Right lobe of liver (tissue), 6 donors: ENCODE measurements around the gene CDC42BPA. TPM values are rescaled to one million over a fixed set of nuclear protein-coding genes. Genes with fewer than 3 reads are reported as not detected.
"Not testable (repeated sequence)": the region's sequence is repeated elsewhere in the genome, so short reads cannot be mapped to it uniquely, and the experiment has no call there.

Experiments used
- ATAC-seq, 4 donors: fragments of 200-7000 bp; cut with Tn5 transposase; one replicate each; pipeline ENCODE4 v1.9.1; 2020; ENCODE audit warnings: mild to moderate bottlenecking in 4 of 4, moderate library complexity in 4 of 4
- DNase-seq, 3 donors: peaks; one replicate each; pipeline ENCODE4 v3.0.0-alpha.2; 2020
- H3K27ac ChIP-seq, 3 donors: fragments of 200-600 bp; one replicate each; pipeline ENCODE4 v1.8.0; 2022
- H3K27me3 ChIP-seq, 2 donors: fragments of 200-600 bp; one replicate each; pipeline ENCODE4 v1.8.0; 2022
- H3K36me3 ChIP-seq, 4 donors: fragments of 200-600 bp; sonication (generic) in 1 of 4; one replicate each; pipeline versions ENCODE4 v1.5.1 to v1.8.0; 2017 to 2022; ENCODE audit warnings: control low read depth in 1 of 4
- H3K4me1 ChIP-seq, 4 donors: fragments of 200-600 bp; sonication (generic) in 1 of 4; one replicate each; pipeline versions ENCODE4 v1.5.1 to v1.8.0; 2017 to 2022; ENCODE audit warnings: control low read depth in 1 of 4
- H3K4me3 ChIP-seq, 3 donors: fragments of 200-600 bp; one replicate each; pipeline ENCODE4 v1.8.0; 2022
- H3K9me3 ChIP-seq, 4 donors: fragments of 200-600 bp; sonication (generic) in 1 of 4; one replicate each; pipeline versions ENCODE4 v1.5.1 to v1.8.0; 2017 to 2022; ENCODE audit warnings: control low read depth in 1 of 4
- CTCF ChIP-seq, 4 donors: fragments of 200-600 bp in 3 of 4; fragments of 450-650 bp in 1 of 4; IDR thresholded peaks; one replicate each; pipeline versions ENCODE4 v1.5.1 to v1.8.0; 2016 to 2022; ENCODE audit warnings: antibody characterized with exemption in 4 of 4, mild to moderate bottlenecking in 2 of 4
- POLR2A ChIP-seq: fragments of 450-650 bp; IDR thresholded peaks from one replicate; pipeline ENCODE4 v1.6.1; 2017; ENCODE audit warnings: antibody characterized with exemption, mild to moderate bottlenecking
- WGBS: methylation state at CpG from one replicate; pipeline ENCODE4 v1.1.6; 2018; ENCODE audit warnings: low coverage, low lambda C conversion rate; ENCODE audit not compliant: insufficient coverage; ENCODE audit errors: missing lambda C conversion rate; 5-methylcytosine and 5-hydroxymethylcytosine counted together
- intact Hi-C, 2 donors: fragments of 100-400 bp; cut with DNase I; formaldehyde crosslinking; loops; one replicate each; pipeline versions ENCODE4 v1.11.2 to v1.14.1; 2022
- total RNA-seq, 6 experiments: library from RNA; depleted of rRNA in 2 of 6; stranded (reverse); fragments of >200 nt in 2 of 6; fragmentation: NEBNext Ultra II Directional in 3 of 6; extraction: Animal tissue kit (Norgen Biotek cat#: 25700) in 3 of 6; gene quantifications; one replicate each; pipeline versions ENCODE4 v1.1.0 to v1.2.4, GENCODE V29; 2016 to 2023
- donor health status: DM: no; HTN: yes; CAD: no.
- donor health status: DM: no; HTN: no; CAD: no.
- donor health status: DM: no; HTN: no; CAD: no.
- donor health status: DM: no; HTN: yes; CAD: no.
- donor health status: DM: no; HTN: yes; CAD: no.

The CDC42BPA gene
- total RNA-seq, 6 experiments from 2014 or later = 11.4 to 35.0 (median 22.2) TPM

- DNase-seq (no peak), ATAC-seq (peak in 3 of 4 donors; percentile 18 to 33 (median 30))
- Histone ChIP-seq H3K4me3 (peak overlapping the region; percentile 14 to 46 (median 41)), H3K27ac (peak overlapping the region; percentile 49 to 71 (median 70)), H3K9me3 (no peaks in the 10 kb centered on the region), H3K36me3 (no peaks in the 10 kb centered on the region), H3K27me3 (no peaks in the 10 kb centered on the region), H3K4me1 (peaks cover 0 to 23% (median 10%) of the 10 kb centered on the region in 4 donors)
- intact Hi-C loops = loop anchor here in 1 of 2 donors (10.0 kb wide), 1 partner anchor 72 kb away; the partner anchor contains the start of gene CDC42BPA
- TF ChIP-seq POLR2A (no peak), CTCF (IDR thresholded peaks at IDR 0.05) (no peak)
- 38% methylated on average over 2 of the region's 2 CpGs for WGBS
These were observed 75.2 kb downstream of the CDC42BPA start for GRCh38 chr1:227242811-227243682.

GRCh38 chr1:227240983-227241382, 77.3 kb downstream of the CDC42BPA start:
- Histone ChIP-seq H3K4me3 (no peak overlapping the region), H3K4me1 (peaks cover 0 to 23% (median 7%) of the 10 kb centered on the region in 4 donors), H3K9me3 (no peaks in the 10 kb centered on the region), H3K27me3 (no peaks in the 10 kb centered on the region), H3K27ac (no peak overlapping the region), H3K36me3 (no peaks in the 10 kb centered on the region)
- intact Hi-C loops = loop anchor here in 1 of 2 donors (10.0 kb wide), 1 partner anchor 74 kb away; the partner anchor contains the start of gene CDC42BPA
- no peak for TF ChIP-seq POLR2A
- no peak for TF ChIP-seq CTCF (IDR thresholded peaks at IDR 0.05)
- no peak for DNase-seq
- no peak for ATAC-seq

- Histone ChIP-seq H3K27me3 (no peaks in the 10 kb centered on the region), H3K4me1 (peaks cover 0 to 2% (median 0%) of the 10 kb centered on the region in 4 donors), H3K36me3 (no peaks in the 10 kb centered on the region), H3K4me3 (no peak overlapping the region), H3K9me3 (no peaks in the 10 kb centered on the region), H3K27ac (no peak overlapping the region)
- peak; percentile 94 to 98 (median 94) for ATAC-seq
- intact Hi-C loops = loop anchor here (10.0 kb wide), 2 partner anchors 200 to 210 kb away; no protein-coding TSS in a partner anchor
- no peak for DNase-seq
- WGBS = 69% methylated on average over 1 of the region's 1 CpG
- TF ChIP-seq POLR2A (no peak), CTCF (IDR thresholded peaks at IDR 0.05) (peak; percentile 49 to 59 (median 56))
These were observed 83.3 kb downstream of the CDC42BPA start for GRCh38 chr1:227234998-227235405.

- not testable (repeated sequence) for H3K9me3 ChIP-seq, H3K36me3 ChIP-seq, H3K27me3 ChIP-seq, H3K27ac ChIP-seq, ATAC-seq, DNase-seq, H3K4me3 ChIP-seq, H3K4me1 ChIP-seq
- intact Hi-C loops = loop anchor here (10.0 kb wide), 2 partner anchors 204 to 214 kb away; no protein-coding TSS in a partner anchor
- WGBS = 93% methylated on average over 7 of the region's 7 CpGs
These were observed 87.2 kb downstream of the CDC42BPA start for GRCh38 chr1:227231128-227231527.

GRCh38 chr1:227228201-227228600, 90.1 kb downstream of the CDC42BPA start:
- Histone ChIP-seq H3K36me3 (no peaks in the 10 kb centered on the region), H3K4me1 (no peaks in the 10 kb centered on the region), H3K27ac (no peak overlapping the region), H3K9me3 (no peaks in the 10 kb centered on the region), H3K4me3 (no peak overlapping the region), H3K27me3 (no peaks in the 10 kb centered on the region)
- no peak for DNase-seq
- intact Hi-C loops = no loop called here
- TF ChIP-seq POLR2A = no peak
- TF ChIP-seq CTCF (IDR thresholded peaks at IDR 0.05) = no peak
- no peak for ATAC-seq
- 93% methylated on average over 3 of the region's 3 CpGs for WGBS
